Gastroesophageal sphincter (tissue), 4 donors: ENCODE data around the gene TEX2. TPM values are rescaled to one million over a fixed set of nuclear protein-coding genes. Genes with fewer than 3 reads are reported as not detected.

ENCODE experiments used
- ATAC-seq: fragments of 150-250 bp; one replicate; pipeline ENCODE4 v1.9.1; 2016; ENCODE audit warnings: mild to moderate bottlenecking, moderate library complexity
- H3K27ac ChIP-seq, 4 donors: fragments of 200-600 bp; sonication (generic) in 3 of 4; 1 replicate in 3 of 4; 2 replicates in 1 of 4; pipeline ENCODE4 v1.5.1; 2016 to 2019
- H3K27me3 ChIP-seq: fragments of 200-600 bp; sonication (generic); one replicate; pipeline ENCODE4 v1.5.1; 2019
- H3K36me3 ChIP-seq, 2 donors: fragments of 200-600 bp; sonication (generic); one replicate each; pipeline ENCODE4 v1.5.1; 2019; ENCODE audit warnings: control low read depth in 1 of 2
- H3K4me1 ChIP-seq, 3 donors: fragments of 200-600 bp; sonication (generic); 1 replicate in 2 of 3; 2 replicates in 1 of 3; pipeline ENCODE4 v1.5.1; 2016 to 2019; ENCODE audit warnings: control low read depth in 2 of 3
- H3K4me3 ChIP-seq, 2 donors: fragments of 200-600 bp; sonication (generic); one replicate each; pipeline ENCODE4 v1.5.1; 2019; ENCODE audit warnings: mild to moderate bottlenecking in 1 of 2, moderate library complexity in 1 of 2
- H3K9me3 ChIP-seq, 3 donors: fragments of 200-600 bp; sonication (generic); one replicate each; pipeline ENCODE4 v1.5.1; 2017 to 2019; ENCODE audit warnings: control low read depth in 2 of 3
- CTCF ChIP-seq, 4 experiments: fragments of 200-600 bp in 2 of 4; fragments of 450-650 bp in 2 of 4; sonication (generic) in 1 of 4; IDR thresholded peaks; one replicate each; pipeline ENCODE4 v1.5.1; 2017 to 2019; ENCODE audit warnings: antibody characterized with exemption in 4 of 4, mild to moderate bottlenecking in 2 of 4, moderate library complexity in 2 of 4
- EP300 ChIP-seq: sonication (generic); formaldehyde crosslinking; IDR thresholded peaks from one replicate; pipeline ENCODE4 v1.6.1; 2017; ENCODE audit warnings: antibody characterized with exemption, mild to moderate bottlenecking
- POLR2A ChIP-seq, 2 donors: fragments of 450-650 bp; IDR thresholded peaks; one replicate each; pipeline ENCODE4 v1.6.1; 2017; ENCODE audit warnings: antibody characterized with exemption in 2 of 2, mild to moderate bottlenecking in 2 of 2, moderate library complexity in 1 of 2
- POLR2AphosphoS5 ChIP-seq: sonication (generic); formaldehyde crosslinking; IDR thresholded peaks from one replicate; pipeline ENCODE4 v1.6.1; 2017; ENCODE audit warnings: antibody characterized with exemption
- WGBS, 2 donors: methylation state at CpG; one replicate each; pipeline ENCODE4 v1.1.5; 2018; ENCODE audit warnings: low coverage in 1 of 2; 5-methylcytosine and 5-hydroxymethylcytosine counted together
- total RNA-seq, 4 donors: library from RNA; depleted of rRNA; stranded (reverse); fragments of >200 nt; gene quantifications; one replicate each; pipeline ENCODE4 v1.1.0, GENCODE V29; 2016

Gene TEX2
- total RNA-seq, 4 donors from 2014 or later, result 37.8 to 60.9 (median 47.0) TPM

- ATAC-seq, result no peak
- peaks cover 0 to 43% of the 10 kb centered on the region in 2 donors for H3K36me3 ChIP-seq
- H3K4me1 ChIP-seq, result peaks cover 0 to 25% (median 14%) of the 10 kb centered on the region in 3 donors
- H3K27ac ChIP-seq, result peak overlapping the region in 1 of 4 donors; percentile 76
- no peak overlapping the region for H3K4me3 ChIP-seq
- no peaks in the 10 kb centered on the region for H3K9me3 ChIP-seq
- WGBS, 2 donors, result 59 to 63% methylated on average over 4 of the region's 4 CpGs
- no peak for TF ChIP-seq EP300
- TF ChIP-seq POLR2AphosphoS5, result no peak
- no peak for TF ChIP-seq CTCF (IDR thresholded peaks at IDR 0.05)
- no peak for TF ChIP-seq POLR2A (IDR thresholded peaks at IDR 0.05)
- H3K27me3 ChIP-seq, result no peaks in the 10 kb centered on the region
Observed at GRCh38 chr17:64154313-64154695, 108.8 kb downstream of the TEX2 start.

- no peaks in the 10 kb centered on the region for H3K9me3 ChIP-seq
- H3K36me3 ChIP-seq, result peaks cover 0 to 49% of the 10 kb centered on the region in 2 donors
- H3K27ac ChIP-seq, result peak overlapping the region in 1 of 4 donors; percentile 76
- H3K4me1 ChIP-seq, result peaks cover 0 to 25% (median 14%) of the 10 kb centered on the region in 3 donors
- no peaks in the 10 kb centered on the region for H3K27me3 ChIP-seq
- no peak overlapping the region for H3K4me3 ChIP-seq
- TF ChIP-seq CTCF (IDR thresholded peaks at IDR 0.05), result no peak
- TF ChIP-seq POLR2AphosphoS5, result no peak
- no peak for TF ChIP-seq EP300
- TF ChIP-seq POLR2A (IDR thresholded peaks at IDR 0.05), result no peak
- ATAC-seq, result no peak
- WGBS, 2 donors, result 71 to 85% methylated on average over 1 to 3 of the region's 3 CpGs
Observed at GRCh38 chr17:64153565-64154312, 109.3 kb downstream of the TEX2 start.

- Histone ChIP-seq H3K27ac (no peak overlapping the region), H3K9me3 (no peaks in the 10 kb centered on the region), H3K4me3 (no peak overlapping the region), H3K36me3 (peaks cover 0 to 56% of the 10 kb centered on the region in 2 donors), H3K27me3 (no peaks in the 10 kb centered on the region), H3K4me1 (peaks cover 0 to 35% (median 14%) of the 10 kb centered on the region in 3 donors)
- no peak for TF ChIP-seq POLR2A (IDR thresholded peaks at IDR 0.05)
- no peak for TF ChIP-seq POLR2AphosphoS5
- TF ChIP-seq CTCF (IDR thresholded peaks at IDR 0.05), result no peak
- TF ChIP-seq EP300, result no peak
- 79 to 81% methylated on average over 4 to 7 of the region's 7 CpGs for WGBS, 2 donors
- ATAC-seq, result no peak
Observed at GRCh38 chr17:64152428-64153125, 110.5 kb downstream of the TEX2 start.

- Histone ChIP-seq H3K9me3 (no peaks in the 10 kb centered on the region), H3K4me1 (peaks cover 0 to 37% (median 12%) of the 10 kb centered on the region in 3 donors), H3K36me3 (peaks cover 0 to 56% of the 10 kb centered on the region in 2 donors), H3K4me3 (no peak overlapping the region), H3K27me3 (no peaks in the 10 kb centered on the region), H3K27ac (peak overlapping the region in 1 of 4 donors; percentile 41)
- WGBS, 2 donors, result 89% methylated on average over 1 of the region's 1 CpG
- ATAC-seq, result no peak
- TF ChIP-seq EP300 (no peak), POLR2A (IDR thresholded peaks at IDR 0.05) (no peak), POLR2AphosphoS5 (no peak), CTCF (IDR thresholded peaks at IDR 0.05) (no peak)
Observed at GRCh38 chr17:64151016-64151368, 112.1 kb downstream of the TEX2 start.
